NCI-H2171 (cell line): ENCODE results near the gene PMP22.
"Not testable (repeated sequence)": the region's sequence is repeated elsewhere in the genome, so short reads cannot be mapped to it uniquely, and the experiment has no call there.

Experiments used
- DNase-seq: peaks from one replicate; lab custom pipeline; 2025; lab: John Stamatoyannopoulos, UW

Gene PMP22

GRCh38 chr17:15210247-15210646 is 54.9 kb downstream of the PMP22 start:
- no peak for DNase-seq

DNA sequence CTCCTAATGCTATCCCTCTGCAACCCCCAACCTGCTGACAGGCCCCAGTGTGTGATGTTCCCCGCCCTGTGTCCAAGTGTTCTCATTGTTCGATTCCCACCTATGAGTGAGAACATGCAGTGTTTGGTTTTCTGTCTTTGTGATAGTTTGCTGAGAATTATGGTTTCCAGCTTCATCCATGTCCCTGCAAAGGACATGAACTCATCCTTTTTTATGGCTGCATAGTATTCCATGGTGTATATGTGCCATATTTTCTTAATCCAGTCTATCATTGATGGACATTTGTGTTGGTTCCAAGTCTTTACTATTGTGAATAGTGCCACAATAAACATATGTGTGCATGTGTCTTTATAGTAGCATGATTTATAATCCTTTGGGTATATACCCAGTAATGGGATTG is 62.1 kb downstream of the PMP22 start:
- not testable (repeated sequence) for DNase-seq

GRCh38 chr17:15200574-15200973 is 64.6 kb downstream of the PMP22 start:
- not testable (repeated sequence) for DNase-seq

- DNase-seq = no peak
Observed at GRCh38 chr17:15197229-15197628, 67.9 kb downstream of the PMP22 start.

DNA sequence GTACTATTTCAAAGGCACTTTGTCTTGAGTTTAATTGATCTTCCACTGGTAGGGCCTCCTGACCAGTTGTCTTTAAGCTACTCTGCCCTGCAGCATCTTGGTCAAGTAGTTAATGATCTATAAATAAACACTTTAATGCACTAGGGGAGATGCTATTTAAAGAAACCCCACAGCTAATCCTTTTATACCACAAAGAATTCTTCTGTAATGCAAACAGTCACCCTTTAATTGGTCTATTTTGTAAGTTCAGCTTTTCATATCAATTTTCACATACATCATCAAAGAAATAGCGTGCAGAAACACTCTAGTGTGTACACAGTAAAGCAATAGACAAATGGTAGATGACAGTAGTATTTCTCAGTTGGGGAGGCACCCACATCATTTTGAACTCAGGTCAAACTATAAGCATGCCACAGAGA is 70.3 kb downstream of the PMP22 start:
- no peak for DNase-seq

DNA sequence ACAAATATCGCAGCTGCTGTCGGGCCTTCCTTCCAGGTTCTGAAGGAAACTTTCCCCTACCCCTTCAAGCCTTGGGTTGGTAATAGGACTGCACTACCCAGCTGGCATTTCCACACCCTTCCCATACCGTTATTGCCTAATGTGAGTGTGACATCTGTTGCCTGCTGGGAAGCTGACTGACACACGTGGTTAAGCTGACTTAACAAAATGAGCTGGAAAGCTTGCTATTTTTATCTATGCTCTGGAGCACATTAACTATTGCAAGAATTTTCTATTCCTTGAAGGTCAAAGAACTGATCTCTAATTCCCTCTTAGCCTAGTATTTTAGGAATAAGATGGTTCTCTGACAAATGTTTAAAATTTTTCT is 79.5 kb downstream of the PMP22 start:
- no peak for DNase-seq

DNA sequence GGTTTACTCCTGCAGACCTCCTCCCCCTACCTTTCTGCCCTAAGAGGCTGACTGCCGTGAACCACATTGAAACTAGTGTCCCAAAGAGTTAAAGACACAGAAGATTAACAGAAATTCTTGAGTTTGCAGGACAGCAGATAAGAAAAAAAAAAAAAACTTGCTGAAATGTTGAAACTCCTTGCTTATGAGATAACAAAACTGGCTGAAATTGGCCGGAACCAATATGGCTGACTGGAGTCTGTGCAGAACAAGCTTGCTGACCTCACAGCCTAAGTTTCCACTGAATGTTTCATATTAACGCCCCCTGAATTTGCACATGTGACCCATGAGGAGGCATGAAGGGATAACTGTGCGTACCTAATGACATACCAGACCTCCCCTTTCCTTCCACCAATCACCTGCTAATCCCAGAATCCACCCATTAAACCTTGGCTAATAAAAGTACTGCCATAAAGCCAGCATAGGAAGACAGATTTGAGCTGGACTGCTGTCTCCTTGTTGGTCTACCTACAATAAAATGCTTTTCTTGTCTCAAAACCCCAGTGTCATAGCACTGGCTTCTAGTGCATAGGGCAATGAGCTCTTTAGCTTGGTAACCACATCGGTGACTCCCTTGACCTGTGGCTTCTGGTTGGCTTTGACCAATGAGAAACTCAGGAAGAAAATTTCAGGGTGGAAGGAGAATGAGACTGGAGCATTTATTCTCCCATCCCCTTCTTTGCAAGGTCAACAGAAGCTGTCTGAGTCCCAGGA is 80.1 kb downstream of the PMP22 start:
- no peak for DNase-seq

DNA sequence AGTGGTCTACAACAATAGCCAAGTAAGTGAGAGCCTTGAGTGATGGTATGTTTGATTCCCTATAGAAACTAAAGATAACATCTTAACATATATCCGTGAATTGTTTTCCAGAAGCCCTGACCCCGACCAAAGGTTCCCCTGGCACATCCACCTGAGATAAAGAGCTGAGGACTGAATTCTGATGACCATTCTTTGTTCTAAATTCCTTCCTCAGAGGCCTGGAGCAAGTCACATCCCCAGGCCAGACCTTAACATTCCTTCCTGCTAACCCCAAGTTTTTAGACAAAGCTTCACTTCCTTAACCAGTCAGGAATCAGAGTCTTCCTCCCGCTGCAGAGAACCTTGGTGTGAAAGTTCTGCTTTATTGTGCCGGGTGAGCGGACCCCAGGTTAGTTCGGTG is 83.3 kb downstream of the PMP22 start:
- no peak for DNase-seq

- DNase-seq = no peak
Observed at GRCh38 chr17:15181333-15181732, 83.8 kb downstream of the PMP22 start.

DNA sequence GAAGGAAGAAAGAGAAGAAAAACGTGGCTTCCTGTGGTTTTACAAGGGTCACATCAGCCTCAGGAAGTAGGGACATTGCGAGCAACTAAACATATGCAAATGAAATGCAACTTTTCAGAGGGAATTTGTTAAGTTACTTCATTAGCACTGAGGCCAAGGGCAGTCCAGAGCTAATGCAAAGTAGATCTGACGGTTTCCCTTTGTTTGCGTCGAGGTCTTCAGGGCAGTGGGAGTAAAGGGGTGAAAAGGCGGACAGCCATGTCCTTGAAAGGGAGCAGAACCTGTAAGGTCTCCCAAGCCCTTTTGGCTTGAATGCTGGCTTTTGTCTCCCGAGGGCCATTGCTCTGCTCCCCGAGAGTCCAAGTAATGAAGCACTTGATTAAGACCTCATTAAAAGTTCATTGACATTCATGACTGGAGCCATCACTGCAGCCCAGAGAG is 85.0 kb downstream of the PMP22 start:
- DNase-seq = no peak
